Measurements from ENCODE around the gene PLCZ1.

PLCZ1 gene

DNA sequence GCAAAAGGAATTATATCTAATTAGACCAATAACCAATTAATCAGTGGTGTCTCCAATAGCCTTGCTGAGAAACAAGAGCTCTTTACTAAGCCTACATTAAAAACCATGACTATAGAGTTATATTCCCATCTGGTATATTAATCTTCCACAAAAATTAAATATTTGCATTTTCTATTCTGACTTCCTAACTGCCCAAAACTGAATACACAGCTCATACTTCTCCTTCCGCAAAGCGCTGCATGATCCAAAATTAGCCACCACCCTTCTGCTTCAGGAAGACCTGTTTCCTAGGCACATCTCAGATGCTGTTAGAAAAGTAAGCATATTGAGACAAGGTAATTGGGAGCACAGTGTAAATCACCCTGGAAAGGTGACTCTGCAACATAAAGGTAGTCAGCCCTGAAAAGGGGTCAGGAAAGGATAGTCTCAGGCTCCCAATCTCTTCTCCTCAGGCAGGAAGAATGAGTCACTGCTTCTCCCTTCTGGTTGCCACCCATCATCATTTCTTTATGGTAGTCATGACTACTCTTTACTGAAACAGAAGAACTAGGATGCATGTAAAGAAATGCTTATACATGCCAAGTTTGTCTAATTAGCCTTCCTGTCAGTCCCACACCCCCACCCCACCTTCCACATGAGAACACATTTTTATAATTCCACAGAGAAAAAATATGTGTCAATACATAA, 54.3 kb downstream of the PLCZ1 start:
- TF ChIP-seq, protein P1, sequence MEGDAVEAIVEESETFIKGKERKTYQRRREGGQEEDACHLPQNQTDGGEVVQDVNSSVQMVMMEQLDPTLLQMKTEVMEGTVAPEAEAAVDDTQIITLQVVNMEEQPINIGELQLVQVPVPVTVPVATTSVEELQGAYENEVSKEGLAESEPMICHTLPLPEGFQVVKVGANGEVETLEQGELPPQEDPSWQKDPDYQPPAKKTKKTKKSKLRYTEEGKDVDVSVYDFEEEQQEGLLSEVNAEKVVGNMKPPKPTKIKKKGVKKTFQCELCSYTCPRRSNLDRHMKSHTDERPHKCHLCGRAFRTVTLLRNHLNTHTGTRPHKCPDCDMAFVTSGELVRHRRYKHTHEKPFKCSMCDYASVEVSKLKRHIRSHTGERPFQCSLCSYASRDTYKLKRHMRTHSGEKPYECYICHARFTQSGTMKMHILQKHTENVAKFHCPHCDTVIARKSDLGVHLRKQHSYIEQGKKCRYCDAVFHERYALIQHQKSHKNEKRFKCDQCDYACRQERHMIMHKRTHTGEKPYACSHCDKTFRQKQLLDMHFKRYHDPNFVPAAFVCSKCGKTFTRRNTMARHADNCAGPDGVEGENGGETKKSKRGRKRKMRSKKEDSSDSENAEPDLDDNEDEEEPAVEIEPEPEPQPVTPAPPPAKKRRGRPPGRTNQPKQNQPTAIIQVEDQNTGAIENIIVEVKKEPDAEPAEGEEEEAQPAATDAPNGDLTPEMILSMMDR (IDR thresholded peaks at IDR 0.05; ENCODE audit: low read length) = no peak
- no peak for TF ChIP-seq EZH2 (IDR thresholded peaks at IDR 0.05; ENCODE audit: borderline replicate concordance, low read length)
- Histone ChIP-seq H3K9ac (ENCODE audit: low read length) (no peak overlapping the region), H3K9me2 (ENCODE audit: low read depth, low read length) (no peaks in the 10 kb centered on the region), H3K4me3 (ENCODE audit: low read depth, low read length, poor library complexity, severe bottlenecking) (no peak overlapping the region), H3K4me1 (ENCODE audit: insufficient read depth, low read length, severe bottlenecking) (no peaks in the 10 kb centered on the region), H4K20me1 (ENCODE audit: insufficient read depth, low read length) (no peaks in the 10 kb centered on the region), H3K79me2 (ENCODE audit: insufficient read depth, low read length) (no peaks in the 10 kb centered on the region), H3K27me3 (ENCODE audit: insufficient read depth, low read length) (no peaks in the 10 kb centered on the region), H3K9me3 (ENCODE audit: low read length) (no peaks in the 10 kb centered on the region), H3F3A (ENCODE audit: insufficient read depth, low read length) (no peaks in the 10 kb centered on the region), H2AFZ (ENCODE audit: low read length) (no peak overlapping the region), H3K36me3 (ENCODE audit: insufficient read depth, low read length) (no peaks in the 10 kb centered on the region), H3K27ac (ENCODE audit: low read depth, low read length, poor library complexity, severe bottlenecking) (no peak overlapping the region), H3K4me2 (ENCODE audit: low read length) (no peak overlapping the region)

DNA sequence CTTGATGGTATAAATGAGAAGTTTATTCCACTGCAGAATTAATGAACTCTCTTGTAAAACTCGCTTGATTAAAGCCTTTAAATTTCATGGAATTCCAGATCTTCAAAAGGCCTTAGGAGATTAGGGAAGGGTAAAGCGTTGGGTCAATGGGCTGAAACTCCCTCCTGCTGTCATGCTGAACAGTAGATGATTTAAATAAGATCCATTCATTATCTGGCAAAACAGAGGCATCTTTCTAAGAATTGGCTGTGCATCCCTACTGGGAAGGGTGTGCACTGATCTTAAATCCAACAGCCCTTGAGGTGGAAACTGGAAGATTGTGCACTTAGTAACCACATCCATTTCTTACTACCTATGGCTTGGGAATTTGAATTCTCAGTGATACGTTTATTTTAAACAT, 56.0 kb downstream of the PLCZ1 start:
- no peak overlapping the region for H3K27ac ChIP-seq (ENCODE audit: low read depth, low read length, poor library complexity, severe bottlenecking)
- TF ChIP-seq EZH2 (IDR thresholded peaks at IDR 0.05; ENCODE audit: borderline replicate concordance, low read length) = no peak
- TF ChIP-seq, protein P1 (IDR thresholded peaks at IDR 0.05; ENCODE audit: low read length) = no peak
- no peak overlapping the region for H3K4me3 ChIP-seq (ENCODE audit: low read depth, low read length, poor library complexity, severe bottlenecking)
- no peaks in the 10 kb centered on the region for H3K4me1 ChIP-seq (ENCODE audit: insufficient read depth, low read length, severe bottlenecking)
- H3K36me3 ChIP-seq (ENCODE audit: insufficient read depth, low read length) = no peaks in the 10 kb centered on the region
- no peaks in the 10 kb centered on the region for H3K9me2 ChIP-seq (ENCODE audit: low read depth, low read length)
- H2AFZ ChIP-seq (ENCODE audit: low read length) = no peak overlapping the region
- H4K20me1 ChIP-seq (ENCODE audit: insufficient read depth, low read length) = no peaks in the 10 kb centered on the region
- H3K27me3 ChIP-seq (ENCODE audit: insufficient read depth, low read length) = no peaks in the 10 kb centered on the region
- no peak overlapping the region for H3K9ac ChIP-seq (ENCODE audit: low read length)
- H3K9me3 ChIP-seq (ENCODE audit: low read length) = no peaks in the 10 kb centered on the region
- no peak overlapping the region for H3K4me2 ChIP-seq (ENCODE audit: low read length)
- no peaks in the 10 kb centered on the region for H3K79me2 ChIP-seq (ENCODE audit: insufficient read depth, low read length)
- no peaks in the 10 kb centered on the region for H3F3A ChIP-seq (ENCODE audit: insufficient read depth, low read length)

GRCh38 chr12:18676996-18677588, 60.7 kb downstream of the PLCZ1 start:
- no peaks in the 10 kb centered on the region for H3K27me3 ChIP-seq (ENCODE audit: insufficient read depth, low read length)
- H3K27ac ChIP-seq (ENCODE audit: low read depth, low read length, poor library complexity, severe bottlenecking) = no peak overlapping the region
- H3K4me1 ChIP-seq (ENCODE audit: insufficient read depth, low read length, severe bottlenecking) = no peaks in the 10 kb centered on the region
- no peaks in the 10 kb centered on the region for H3K79me2 ChIP-seq (ENCODE audit: insufficient read depth, low read length)
- TF ChIP-seq, protein P1 (IDR thresholded peaks at IDR 0.05; ENCODE audit: low read length) = no peak
- TF ChIP-seq EZH2 (IDR thresholded peaks at IDR 0.05; ENCODE audit: borderline replicate concordance, low read length) = no peak
- no peak overlapping the region for H2AFZ ChIP-seq (ENCODE audit: low read length)
- H3K9me2 ChIP-seq (ENCODE audit: low read depth, low read length) = no peaks in the 10 kb centered on the region
- no peaks in the 10 kb centered on the region for H3K9me3 ChIP-seq (ENCODE audit: low read length)
- H3F3A ChIP-seq (ENCODE audit: insufficient read depth, low read length) = no peaks in the 10 kb centered on the region
- no peaks in the 10 kb centered on the region for H4K20me1 ChIP-seq (ENCODE audit: insufficient read depth, low read length)
- no peak overlapping the region for H3K9ac ChIP-seq (ENCODE audit: low read length)
- H3K4me2 ChIP-seq (ENCODE audit: low read length) = no peak overlapping the region
- no peaks in the 10 kb centered on the region for H3K36me3 ChIP-seq (ENCODE audit: insufficient read depth, low read length)
- no peak overlapping the region for H3K4me3 ChIP-seq (ENCODE audit: low read depth, low read length, poor library complexity, severe bottlenecking)
